ENCODE measurements around the gene CLK2. TPM values are rescaled to one million over a fixed set of nuclear protein-coding genes. Genes with fewer than 3 reads are reported as not detected.
A peak's percentile ranks its signal among the peaks of the same experiment; 100 is the strongest.

The CLK2 gene
- total and polyA plus RNA-seq, 2 of the 13 experiments (the other 11 are each of a cell fraction or from before 2014, with no cell fraction given), result 20.1 to 73.5 TPM

DNA sequence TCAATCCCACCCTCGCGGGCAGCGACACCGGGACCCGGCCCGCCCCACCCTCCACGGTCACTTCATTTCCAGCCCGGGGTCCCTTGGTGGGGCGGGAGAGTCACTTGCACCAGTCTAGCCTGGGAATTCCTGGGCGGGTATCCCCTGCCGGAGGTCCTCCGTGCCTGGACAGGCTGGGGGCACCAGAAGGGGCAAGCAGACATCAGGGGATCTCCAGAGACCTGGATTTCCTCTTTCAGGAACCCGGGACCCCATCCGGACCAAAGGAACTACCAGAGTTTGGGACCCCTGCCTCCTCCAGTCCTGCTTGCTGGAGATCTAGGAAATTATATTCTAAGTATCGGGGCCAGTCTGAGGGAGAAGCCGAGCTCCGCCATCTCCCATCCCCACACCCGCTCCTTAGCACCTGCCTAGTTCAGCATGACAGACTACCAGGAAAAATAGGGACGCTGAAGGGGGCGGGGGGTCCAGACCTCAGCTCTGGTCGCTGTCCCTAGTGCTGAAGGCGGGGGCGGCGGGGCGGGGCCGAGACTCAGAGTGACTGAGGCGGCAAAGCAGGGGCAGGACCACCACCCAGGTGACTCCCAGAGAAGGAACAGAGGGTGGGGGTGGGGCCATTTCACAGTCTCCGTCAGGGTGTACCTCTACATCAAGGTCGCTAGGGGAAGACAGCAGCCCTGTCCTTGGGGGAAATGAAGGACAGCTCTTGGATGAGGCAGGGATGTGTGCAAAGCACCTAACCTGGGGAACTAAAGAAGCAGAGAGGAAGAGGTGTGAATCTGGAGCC is 4.8 kb upstream of the CLK2 start:
- ATAC-seq (peak; percentile 36), DNase-seq (ENCODE audit: low spot score) (peak; percentile 51), FAIRE-seq (no peak)
- H3K79me2 ChIP-seq (ENCODE audit: insufficient read depth, low read length), result no peaks in the 10 kb centered on the region
- no peaks in the 10 kb centered on the region for H3K9me3 ChIP-seq (ENCODE audit: low read length)
- in situ Hi-C loops (cut with HindIII; ENCODE audit: extremely low pct_ligation_motif_present, low pct_unique_long_range_greater_than_20kb), result loop anchor here (5.0 kb wide), 1 partner anchor 39 kb away; no protein-coding TSS in a partner anchor
- H2AFZ ChIP-seq (ENCODE audit: low read length), result no peak overlapping the region
- no peaks in the 10 kb centered on the region for H4K20me1 ChIP-seq (ENCODE audit: insufficient read depth, low read length)
- ChIA-PET POLR2A (interaction anchor here (0.7 to 1.4 kb wide), 5 partner anchors 22 to 45 kb away, joined by 3 to 6 read pairs (median 3); no protein-coding TSS in a partner anchor), CTCF (ENCODE audit: low intra/inter-chr PET ratio, low total read pairs) (interaction anchor here (2.1 to 2.4 kb wide), 2 partner anchors 30 to 46 kb away, joined by 21 to 35 read pairs; partner anchors contain the start of gene FDPS)
- 2% methylated on average over 16 of the region's 29 CpGs for WGBS (ENCODE audit: low lambda C conversion rate)
- H3K9ac ChIP-seq (ENCODE audit: insufficient read depth, low read depth, low read length), result peak overlapping the region; percentile 68
- intact Hi-C loops (cut with micrococcal nuclease; ENCODE audit: unreplicated experiment), result loop anchor here (1.0 to 5.0 kb wide), 2 partner anchors 30 to 44 kb away; partner anchors contain the start of genes FDPS and RUSC1
- no TSS peak for BruUV-seq (replicated peaks)
- peaks cover 42% of the 10 kb centered on the region for H3K4me1 ChIP-seq (ENCODE audit: insufficient read depth, low read length)
- H3K4me2 ChIP-seq (ENCODE audit: low read depth, low read length), result peak overlapping the region; percentile 95
- H3K4me3 ChIP-seq (replicated peaks in 1 of 3; ENCODE audit: insufficient read depth in 1 of 3, low read depth in 2 of 3, low read length in 3 of 3), result peak overlapping the region; percentile 87 to 97 (median 95)
- peak overlapping the region; percentile 38 for H3K27ac ChIP-seq (ENCODE audit: extremely low read length, insufficient read depth, low read length)
- no peaks in the 10 kb centered on the region; a peak in 1 of 5 replicates for H3K36me3 ChIP-seq (replicated peaks in 1 of 2; ENCODE audit: control insufficient read depth in 1 of 2, insufficient read depth in 2 of 2, low read length in 2 of 2)
- H3K27me3 ChIP-seq (ENCODE audit: control insufficient read depth in 1 of 2, insufficient read depth in 2 of 2, low read length in 2 of 2), result no peaks in the 10 kb centered on the region; a peak in 1 of 5 replicates
- no peak for TF ChIP-seq ZNF720 (CRISPR knock-in tag; IDR thresholded peaks at IDR 0.05)
- peak; percentile 40 for TF ChIP-seq STAG1 (CRISPR knock-in tag; IDR thresholded peaks at IDR 0.05)
- no peak for TF ChIP-seq ZNF670 (CRISPR knock-in tag; IDR thresholded peaks at IDR 0.05; ENCODE audit: borderline replicate concordance)
- no peak for TF ChIP-seq ZNF652 (CRISPR knock-in tag; IDR thresholded peaks at IDR 0.05; ENCODE audit: borderline replicate concordance, low read depth)
- TF ChIP-seq SP5 (CRISPR knock-in tag; IDR thresholded peaks at IDR 0.05; ENCODE audit: borderline replicate concordance, low read depth), result peak; percentile 19; the same call in 1 of the 2 replicates
- TF ChIP-seq NPAS2 (CRISPR knock-in tag; IDR thresholded peaks at IDR 0.05; ENCODE audit: borderline replicate concordance), result no peak
- no peak for TF ChIP-seq ZFP37 (CRISPR knock-in tag; IDR thresholded peaks at IDR 0.05; ENCODE audit: borderline replicate concordance)
- TF ChIP-seq MLXIP (CRISPR knock-in tag; IDR thresholded peaks at IDR 0.05; ENCODE audit: borderline replicate concordance), result no peak
- TF ChIP-seq, protein P1, sequence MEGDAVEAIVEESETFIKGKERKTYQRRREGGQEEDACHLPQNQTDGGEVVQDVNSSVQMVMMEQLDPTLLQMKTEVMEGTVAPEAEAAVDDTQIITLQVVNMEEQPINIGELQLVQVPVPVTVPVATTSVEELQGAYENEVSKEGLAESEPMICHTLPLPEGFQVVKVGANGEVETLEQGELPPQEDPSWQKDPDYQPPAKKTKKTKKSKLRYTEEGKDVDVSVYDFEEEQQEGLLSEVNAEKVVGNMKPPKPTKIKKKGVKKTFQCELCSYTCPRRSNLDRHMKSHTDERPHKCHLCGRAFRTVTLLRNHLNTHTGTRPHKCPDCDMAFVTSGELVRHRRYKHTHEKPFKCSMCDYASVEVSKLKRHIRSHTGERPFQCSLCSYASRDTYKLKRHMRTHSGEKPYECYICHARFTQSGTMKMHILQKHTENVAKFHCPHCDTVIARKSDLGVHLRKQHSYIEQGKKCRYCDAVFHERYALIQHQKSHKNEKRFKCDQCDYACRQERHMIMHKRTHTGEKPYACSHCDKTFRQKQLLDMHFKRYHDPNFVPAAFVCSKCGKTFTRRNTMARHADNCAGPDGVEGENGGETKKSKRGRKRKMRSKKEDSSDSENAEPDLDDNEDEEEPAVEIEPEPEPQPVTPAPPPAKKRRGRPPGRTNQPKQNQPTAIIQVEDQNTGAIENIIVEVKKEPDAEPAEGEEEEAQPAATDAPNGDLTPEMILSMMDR (CRISPR knock-in tag; IDR thresholded peaks at IDR 0.05), result peak; percentile 55
- TF ChIP-seq ZNF224 (CRISPR knock-in tag; IDR thresholded peaks at IDR 0.05), result no peak
- TF ChIP-seq ZNF230 (CRISPR knock-in tag; IDR thresholded peaks at IDR 0.05), result peak; percentile 14; the same call in 1 of the 2 replicates
- TF ChIP-seq ZNF619 (CRISPR knock-in tag; IDR thresholded peaks at IDR 0.05), result no peak
- no peak for TF ChIP-seq ZNF33A (CRISPR knock-in tag; IDR thresholded peaks at IDR 0.05; ENCODE audit: borderline replicate concordance)
- no peak for TF ChIP-seq ZFP41 (CRISPR knock-in tag; IDR thresholded peaks at IDR 0.05; ENCODE audit: borderline replicate concordance)
- peak; percentile 36; the same call in 1 of the 2 replicates for TF ChIP-seq KMT2B (CRISPR knock-in tag; IDR thresholded peaks at IDR 0.05)
- TF ChIP-seq PATZ1 (CRISPR knock-in tag; IDR thresholded peaks at IDR 0.05), result peak; percentile 47; the same call in 1 of the 2 replicates
- 0 out of 2 replicates have a peak, but pooled peaks have one; percentile 33 for TF ChIP-seq ZNF431 (CRISPR knock-in tag; IDR thresholded peaks at IDR 0.05; ENCODE audit: borderline replicate concordance, low read depth)

Data from HepG2 (cell line).